Fibroblast of skin of left biceps (primary cell): ENCODE measurements around the gene LCMT2.

Experiments
- DNase-seq, 2 experiments: peaks; one replicate each; pipeline ENCODE4 v3.0.0-alpha.2; 2013; ENCODE audit warnings: low read depth in 2 of 2

The LCMT2 gene, protein sequence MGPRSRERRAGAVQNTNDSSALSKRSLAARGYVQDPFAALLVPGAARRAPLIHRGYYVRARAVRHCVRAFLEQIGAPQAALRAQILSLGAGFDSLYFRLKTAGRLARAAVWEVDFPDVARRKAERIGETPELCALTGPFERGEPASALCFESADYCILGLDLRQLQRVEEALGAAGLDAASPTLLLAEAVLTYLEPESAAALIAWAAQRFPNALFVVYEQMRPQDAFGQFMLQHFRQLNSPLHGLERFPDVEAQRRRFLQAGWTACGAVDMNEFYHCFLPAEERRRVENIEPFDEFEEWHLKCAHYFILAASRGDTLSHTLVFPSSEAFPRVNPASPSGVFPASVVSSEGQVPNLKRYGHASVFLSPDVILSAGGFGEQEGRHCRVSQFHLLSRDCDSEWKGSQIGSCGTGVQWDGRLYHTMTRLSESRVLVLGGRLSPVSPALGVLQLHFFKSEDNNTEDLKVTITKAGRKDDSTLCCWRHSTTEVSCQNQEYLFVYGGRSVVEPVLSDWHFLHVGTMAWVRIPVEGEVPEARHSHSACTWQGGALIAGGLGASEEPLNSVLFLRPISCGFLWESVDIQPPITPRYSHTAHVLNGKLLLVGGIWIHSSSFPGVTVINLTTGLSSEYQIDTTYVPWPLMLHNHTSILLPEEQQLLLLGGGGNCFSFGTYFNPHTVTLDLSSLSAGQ

GRCh38 chr15:43329960-43330779 lies at the start of gene LCMT2:
Gene LCMT2, minus strand, starts transcription at chr15:43330573. Its CDS starts 84 bp downstream, at chr15:43330489.
- peak; percentile 81 to 85 for DNase-seq

DNA sequence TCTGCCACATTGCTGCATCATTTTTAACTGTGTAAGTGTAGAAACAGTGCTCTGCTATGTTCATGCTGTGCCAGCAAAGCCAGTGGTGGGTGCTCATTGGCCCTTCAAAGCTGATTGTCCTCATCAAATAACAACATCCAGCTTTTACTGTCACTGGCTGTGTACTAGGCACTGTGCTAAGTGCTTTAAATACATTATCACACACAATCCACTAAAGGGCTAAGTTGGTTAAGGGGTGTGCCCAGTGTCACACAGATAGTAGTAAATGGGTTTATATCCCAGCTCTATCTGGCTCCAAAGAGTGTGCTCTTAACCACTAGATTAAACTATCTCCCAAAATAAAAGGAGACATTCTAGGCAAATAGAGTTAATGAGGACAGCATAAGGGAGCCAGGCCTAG lies 48.2 kb upstream of the LCMT2 start:
- no peak for DNase-seq

DNA sequence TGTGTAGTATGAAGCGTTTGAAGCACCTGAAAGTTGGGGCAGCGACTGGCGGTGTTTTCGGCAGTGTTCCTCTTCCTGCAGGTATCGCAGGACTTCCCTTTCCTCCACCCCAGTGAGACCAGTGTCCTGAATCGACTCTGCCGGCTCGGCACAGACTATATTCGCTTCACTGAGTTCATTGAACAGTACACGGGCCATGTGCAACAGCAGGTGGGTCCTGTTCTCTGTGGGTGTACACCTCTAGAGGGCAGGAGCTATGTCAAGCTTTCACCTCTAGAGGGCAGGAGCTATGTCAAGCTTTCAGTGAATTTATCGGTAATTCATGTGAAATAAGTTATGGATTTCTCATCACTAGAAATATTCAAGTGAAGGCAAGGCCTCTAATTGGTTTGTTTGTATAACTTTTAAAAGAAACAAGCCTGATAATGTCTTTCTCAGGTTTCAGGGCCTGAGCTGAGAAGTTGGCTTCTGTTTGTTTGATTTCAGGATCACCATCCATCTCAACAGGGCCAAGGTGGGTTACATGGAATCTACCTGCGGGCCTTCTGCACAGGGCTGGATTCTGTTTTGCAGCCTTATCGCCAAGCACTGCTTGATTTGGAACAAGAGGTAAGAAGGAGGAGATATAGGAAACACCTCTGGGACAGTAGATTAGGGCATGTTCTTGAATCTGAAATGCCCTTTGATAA lies 45.8 kb upstream of the LCMT2 start:
- no peak for DNase-seq

GRCh38 chr15:43370975-43371974 lies 40.9 kb upstream of the LCMT2 start, which contains the start of the genes TUBGCP4 and ZSCAN29:
Gene TUBGCP4, plus strand, starts transcription at chr15:43371101. Its CDS starts 254 bp downstream, at chr15:43371355.
Gene ZSCAN29, minus strand, starts transcription at chr15:43371043. Its CDS starts 1,130 bp downstream, at chr15:43369913.
- DNase-seq: peak; percentile 28 to 34

- DNase-seq: no peak
These were observed 40.1 kb upstream of the LCMT2 start for GRCh38 chr15:43370310-43370974.

GRCh38 chr15:43361313-43361903 lies 31.0 kb upstream of the LCMT2 start:
- no peak for DNase-seq

GRCh38 chr15:43360821-43361220 lies 30.4 kb upstream of the LCMT2 start:
- DNase-seq: no peak

- DNase-seq: no peak
These were observed 22.5 kb upstream of the LCMT2 start for GRCh38 chr15:43352693-43353382.

- no peak for DNase-seq
These were observed 16.7 kb upstream of the LCMT2 start for GRCh38 chr15:43347114-43347513.

DNA sequence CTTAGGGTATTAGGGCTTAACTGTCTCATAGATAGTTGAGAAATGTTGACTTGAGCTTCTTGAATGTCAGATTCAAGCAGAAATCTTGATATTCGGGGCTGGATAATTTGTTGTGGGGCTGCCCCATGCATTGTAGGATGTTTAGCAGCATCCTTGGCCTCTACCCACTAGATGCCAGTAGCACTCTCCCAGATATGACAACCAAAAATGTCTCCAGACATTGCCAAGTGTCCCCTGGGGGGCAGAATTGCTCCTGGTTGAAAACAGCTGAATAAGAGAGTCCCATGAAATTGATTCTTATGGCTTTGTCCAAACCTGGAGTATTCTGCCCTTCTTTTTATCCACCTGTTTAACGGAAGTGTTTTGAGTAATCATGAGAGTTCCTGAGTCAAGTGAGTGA lies 15.9 kb upstream of the LCMT2 start:
- no peak for DNase-seq

DNA sequence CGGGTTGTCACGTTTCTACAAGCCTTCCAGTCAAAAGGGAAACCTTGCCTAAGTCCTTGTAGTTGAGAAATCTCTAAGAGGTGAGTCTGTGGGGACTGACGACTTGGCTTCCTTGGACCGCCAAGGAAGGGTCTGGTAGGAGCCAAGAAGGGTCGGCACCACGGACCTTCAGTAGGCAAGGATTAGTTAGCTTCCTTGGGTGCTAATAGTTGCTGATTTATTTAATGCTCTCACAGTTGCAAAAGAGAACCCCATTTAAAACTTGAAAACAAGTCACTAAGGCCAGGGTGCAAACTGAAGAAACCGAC lies 361 bp upstream of the LCMT2 start:
- DNase-seq: no peak

GRCh38 chr15:43329217-43329959 lies 985 bp downstream of the LCMT2 start:
- no peak for DNase-seq

DNA sequence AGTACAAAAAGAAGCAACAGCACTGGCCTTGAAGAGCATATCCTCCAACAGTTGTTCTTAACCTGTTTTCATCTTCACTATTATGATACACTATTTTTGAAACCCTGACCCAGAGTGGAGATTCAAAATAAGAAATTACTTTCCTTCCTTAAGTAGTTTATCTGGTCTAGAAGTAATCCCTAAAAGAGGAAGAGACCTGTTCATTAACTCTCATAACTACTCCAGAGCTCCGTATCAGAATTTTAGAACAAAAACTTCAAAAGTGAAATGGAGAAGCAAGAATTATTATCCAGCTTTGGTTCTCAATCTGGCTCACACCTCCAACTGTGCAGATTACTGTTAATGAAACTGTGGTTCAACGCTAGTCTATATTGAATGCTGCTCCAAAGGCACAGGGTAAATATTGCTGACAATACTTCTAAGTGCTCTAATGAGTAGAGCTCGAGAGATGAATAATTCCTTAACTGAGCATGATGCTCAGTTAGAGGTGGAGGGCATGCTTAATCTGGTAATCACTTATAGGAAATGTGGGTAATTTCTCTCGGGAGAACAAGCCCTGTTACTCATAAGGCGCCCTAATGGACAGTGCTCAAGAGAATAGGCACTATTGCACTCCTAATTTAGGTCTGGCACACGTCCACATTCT lies 5.2 kb downstream of the LCMT2 start:
- no peak for DNase-seq

GRCh38 chr15:43318990-43319771 lies 11.2 kb downstream of the LCMT2 start:
- no peak for DNase-seq

- no peak for DNase-seq
These were observed 12.7 kb downstream of the LCMT2 start for GRCh38 chr15:43317566-43318184.

- DNase-seq: no peak
These were observed 13.4 kb downstream of the LCMT2 start for GRCh38 chr15:43316971-43317346.
